CD14-positive monocyte (primary cell): ENCODE measurements around the gene QRICH2. TPM values are rescaled to one million over a fixed set of nuclear protein-coding genes. Genes with fewer than 3 reads are reported as not detected.

Source experiments
- DNase-seq, 3 donors: peaks; one replicate each; pipeline ENCODE4 v3.0.0-alpha.2; 2011 to 2022
- H2AFZ ChIP-seq: 2 replicates; pipeline ENCODE4 v1.6.0; 2012; ENCODE audit warnings: mild to moderate bottlenecking, low read depth, low read length, inconsistent platforms; ENCODE audit not compliant: insufficient read depth, poor library complexity, severe bottlenecking
- H3K27ac ChIP-seq, 2 donors: 1 replicate in 1 of 2; 2 replicates in 1 of 2; pipeline ENCODE4 v1.5.1; 2012 to 2013; ENCODE audit warnings: low read length in 2 of 2, control low read depth in 1 of 2, inconsistent platforms in 1 of 2, low read depth in 1 of 2, mild to moderate bottlenecking in 1 of 2
- H3K27me3 ChIP-seq, 2 donors: one replicate each; pipeline versions ENCODE4 v1.6.0 to v1.6.1; 2011 to 2013; ENCODE audit warnings: low read length in 2 of 2; ENCODE audit not compliant: control insufficient read depth in 2 of 2, insufficient read depth in 2 of 2
- H3K36me3 ChIP-seq, 2 donors: replicated peaks in 1 of 2; 1 replicate in 1 of 2; 2 replicates in 1 of 2; pipeline versions ENCODE4 v1.5.1 to v1.6.1; 2012 to 2013; ENCODE audit warnings: low read length in 2 of 2, control low read depth in 1 of 2, inconsistent platforms in 1 of 2, mild to moderate bottlenecking in 1 of 2; ENCODE audit not compliant: insufficient read depth in 2 of 2, control insufficient read depth in 1 of 2
- H3K4me1 ChIP-seq, 2 donors: 1 replicate in 1 of 2; 2 replicates in 1 of 2; pipeline versions ENCODE4 v1.5.1 to v1.6.1; 2012 to 2013; ENCODE audit warnings: low read length in 2 of 2, control low read depth in 1 of 2, inconsistent platforms in 1 of 2, mild to moderate bottlenecking in 1 of 2, moderate library complexity in 1 of 2; ENCODE audit not compliant: insufficient read depth in 2 of 2, control insufficient read depth in 1 of 2
- H3K4me2 ChIP-seq: replicated peaks from 2 replicates; pipeline ENCODE3; 2012; ENCODE audit warnings: low read length, moderate library complexity, mild to moderate bottlenecking; ENCODE audit not compliant: poor library complexity, severe bottlenecking; ENCODE audit errors: extremely low read depth
- H3K4me3 ChIP-seq, 3 experiments: fragments of 200-600 bp in 1 of 3; sonication (generic) in 1 of 3; replicated peaks in 1 of 3; 1 replicate in 2 of 3; 2 replicates in 1 of 3; pipeline ENCODE4 v1.5.1; 2011 to 2013; ENCODE audit warnings: low read length in 3 of 3, mild to moderate bottlenecking in 3 of 3, control low read depth in 2 of 3, low read depth in 2 of 3, inconsistent platforms in 1 of 3, moderate library complexity in 1 of 3
- H3K79me2 ChIP-seq: 2 replicates; pipeline ENCODE4 v1.6.0; 2012; ENCODE audit warnings: mild to moderate bottlenecking, control low read depth, inconsistent platforms, low read length, moderate library complexity; ENCODE audit not compliant: insufficient read depth
- H3K9ac ChIP-seq: 2 replicates; pipeline ENCODE4 v1.6.0; 2017; ENCODE audit warnings: low read length, mild to moderate bottlenecking; ENCODE audit not compliant: insufficient read depth, poor library complexity, severe bottlenecking
- H3K9me3 ChIP-seq, 2 donors: replicated peaks in 1 of 2; 1 replicate in 1 of 2; 2 replicates in 1 of 2; pipeline versions ENCODE4 v1.5.1 to v1.6.1; 2012 to 2013; ENCODE audit warnings: low read length in 2 of 2, control low read depth in 1 of 2; ENCODE audit not compliant: control insufficient read depth in 1 of 2, insufficient read depth in 1 of 2
- H4K20me1 ChIP-seq: 2 replicates; pipeline ENCODE4 v1.6.0; 2012; ENCODE audit warnings: mild to moderate bottlenecking, low read length, control low read depth, moderate library complexity; ENCODE audit not compliant: insufficient read depth
- H3K27ac Mint-ChIP-seq, 7 donors: one replicate each; pipeline ENCODE4 v1.8.0; 2020; ENCODE audit warnings: mild to moderate bottlenecking in 7 of 7, mixed read lengths in 7 of 7, moderate library complexity in 6 of 7, inconsistent platforms in 2 of 7
- H3K27me3 Mint-ChIP-seq, 3 donors: one replicate each; pipeline ENCODE4 v1.8.0; 2021 to 2022; ENCODE audit warnings: low read depth in 3 of 3, mild to moderate bottlenecking in 3 of 3, mixed read lengths in 3 of 3, moderate library complexity in 3 of 3, inconsistent platforms in 1 of 3
- H3K36me3 Mint-ChIP-seq, 2 donors: one replicate each; pipeline ENCODE4 v1.8.0; 2020; ENCODE audit warnings: mixed read lengths in 2 of 2, inconsistent platforms in 1 of 2, mild to moderate bottlenecking in 1 of 2
- H3K4me1 Mint-ChIP-seq: one replicate; pipeline ENCODE4 v1.8.0; 2020; ENCODE audit warnings: mild to moderate bottlenecking, mixed read lengths
- H3K4me3 Mint-ChIP-seq, 2 donors: one replicate each; pipeline ENCODE4 v1.8.0; 2020; ENCODE audit warnings: mild to moderate bottlenecking in 2 of 2, mixed read lengths in 2 of 2, moderate library complexity in 1 of 2
- H3K9me3 Mint-ChIP-seq, 7 donors: one replicate each; pipeline ENCODE4 v1.8.0; 2020 to 2022; ENCODE audit warnings: mixed read lengths in 7 of 7, mild to moderate bottlenecking in 6 of 7, moderate library complexity in 6 of 7, inconsistent platforms in 2 of 7
- CTCF ChIP-seq: fragments of 200-600 bp; IDR thresholded peaks from one replicate; pipeline ENCODE4 v1.8.0; 2022; ENCODE audit warnings: antibody characterized with exemption, mild to moderate bottlenecking
- WGBS: methylation state at CpG from one replicate; pipeline ENCODE4 v1.1.5; 2013; ENCODE audit warnings: missing lambda C conversion rate; ENCODE audit not compliant: insufficient coverage; 5-methylcytosine and 5-hydroxymethylcytosine counted together
- intact Hi-C, 2 donors: fragments of 100-400 bp; cut with micrococcal nuclease; formaldehyde crosslinking; loops; one replicate each; pipeline versions ENCODE4 v1.15.0 to v1.15.1; 2023
- polyA plus RNA-seq, 3 donors: library from polyadenylated mRNA; depleted of rRNA in 1 of 3; unstranded in 2 of 3; stranded (reverse) in 1 of 3; fragments of 300-500 nt in 2 of 3; fragments of >200 nt in 1 of 3; fragmentation: Illumina TruSeq in 2 of 3; gene quantifications; 1 replicate in 2 of 3; 2 replicates in 1 of 3; pipeline ENCODE4 v1.2.3, GENCODE V29; 2012 to 2021

QRICH2 gene
- polyA plus RNA-seq, 3 donors, result 0.04 to 1.9 TPM; not detected in 1

DNA sequence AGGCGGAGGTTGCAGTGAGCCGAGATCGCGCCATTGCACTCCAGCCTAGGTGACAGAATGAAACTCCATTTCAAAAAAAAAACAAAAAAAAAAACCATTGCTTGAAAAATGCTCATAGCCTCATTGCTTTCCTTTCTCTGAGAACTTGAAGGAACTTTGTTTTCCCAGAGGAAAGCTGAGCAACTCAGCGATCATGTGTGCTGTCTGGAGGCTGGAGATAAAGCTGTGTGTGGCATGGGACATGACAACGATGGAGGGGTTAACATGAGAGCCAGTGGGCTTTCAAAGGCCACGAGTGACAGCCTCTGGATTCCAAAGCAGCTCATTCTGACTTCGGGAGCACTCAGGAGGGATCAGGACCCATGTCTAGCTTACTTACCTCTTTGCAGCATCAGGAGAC is 21.6 kb upstream of the QRICH2 start:
- WGBS, result 94% methylated on average over 8 of the region's 8 CpGs
- DNase-seq, result no peak
- Histone ChIP-seq H3K9ac (no peak overlapping the region), H3K27ac (no peak overlapping the region), H3K4me3 (no peak overlapping the region), H2AFZ (no peak overlapping the region), H3K79me2 (no peaks in the 10 kb centered on the region), H3K4me1 (peaks cover 14 to 19% of the 10 kb centered on the region in 2 donors), H3K9me3 (no peaks in the 10 kb centered on the region), H3K36me3 (peaks cover 13 to 48% of the 10 kb centered on the region in 2 donors), H3K4me2 (no peak overlapping the region), H3K27me3 (no peaks in the 10 kb centered on the region), H4K20me1 (no peaks in the 10 kb centered on the region)
- TF ChIP-seq CTCF, result no peak
- intact Hi-C loops, result no loop called here
- H3K4me3 Mint-ChIP-seq, result no peak overlapping the region
- H3K4me1 Mint-ChIP-seq, result peaks cover 17% of the 10 kb centered on the region
- H3K36me3 Mint-ChIP-seq, result peaks cover 38 to 58% of the 10 kb centered on the region in 2 donors
- peak overlapping the region in 1 of 7 donors; percentile 46 for H3K27ac Mint-ChIP-seq
- peaks cover 0 to 4% (median 0%) of the 10 kb centered on the region in 3 donors for H3K27me3 Mint-ChIP-seq
- peaks cover 0 to 2% (median 0%) of the 10 kb centered on the region in 7 donors for H3K9me3 Mint-ChIP-seq

GRCh38 chr17:76327696-76328095 is 19.6 kb upstream of the QRICH2 start:
- H3K4me2 ChIP-seq, result peak overlapping the region; percentile 30
- H3K4me3 Mint-ChIP-seq, result peak overlapping the region; percentile 35 to 78
- no peaks in the 10 kb centered on the region for H3K9me3 ChIP-seq
- H3K9ac ChIP-seq, result peak overlapping the region; percentile 24
- peaks cover 17% of the 10 kb centered on the region for H3K4me1 Mint-ChIP-seq
- peaks cover 14 to 19% of the 10 kb centered on the region in 2 donors for H3K4me1 ChIP-seq
- H3K27me3 Mint-ChIP-seq, result peaks cover 0 to 4% (median 0%) of the 10 kb centered on the region in 3 donors
- intact Hi-C loops, result no loop called here
- H4K20me1 ChIP-seq, result no peaks in the 10 kb centered on the region
- H3K27ac Mint-ChIP-seq, result peak overlapping the region; percentile 85 to 96 (median 93)
- no peaks in the 10 kb centered on the region for H3K27me3 ChIP-seq
- TF ChIP-seq CTCF, result no peak
- H3K4me3 ChIP-seq, result peak overlapping the region in 2 of 3 experiments; percentile 8 to 24
- peaks cover 0 to 2% (median 0%) of the 10 kb centered on the region in 7 donors for H3K9me3 Mint-ChIP-seq
- peak; percentile 77 to 93 (median 86) for DNase-seq
- H3K79me2 ChIP-seq, result no peaks in the 10 kb centered on the region
- no CpG with 5 or more reads among the region's 6 CpGs for WGBS
- H3K36me3 ChIP-seq, result peaks cover 16 to 59% of the 10 kb centered on the region in 2 donors
- peaks cover 43 to 74% of the 10 kb centered on the region in 2 donors for H3K36me3 Mint-ChIP-seq
- H2AFZ ChIP-seq, result peak overlapping the region; percentile 69
- H3K27ac ChIP-seq, result peak overlapping the region; percentile 82 to 85
